Measurements from ENCODE around the gene USP9X.

The USP9X gene

DNA sequence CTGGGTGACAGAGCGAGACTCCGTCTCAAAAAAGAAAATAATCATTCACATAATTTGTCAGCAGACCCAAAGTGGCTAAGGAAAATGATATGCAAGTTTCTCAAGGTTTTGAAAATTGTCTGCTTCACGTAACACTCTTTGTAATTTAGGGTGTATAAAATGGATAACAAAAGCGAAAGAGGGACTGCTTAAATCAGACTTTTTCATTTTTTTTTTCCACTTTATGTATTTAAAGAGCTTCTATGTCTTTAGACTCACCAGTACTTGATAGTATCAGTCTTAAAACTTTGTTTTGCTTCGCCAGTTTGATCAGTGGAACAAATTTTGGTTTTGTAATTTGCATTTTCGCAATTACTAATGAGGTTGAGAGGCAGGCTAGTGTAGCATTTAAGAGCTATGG lies 34.6 kb downstream of the USP9X start:
- ChIA-PET CTCF (interaction anchor here (0.9 kb wide), 2 partner anchors 18 to 128 kb away, joined by 3 to 5 read pairs; no protein-coding TSS in a partner anchor), POLR2A (no interaction called here)
- Histone ChIP-seq H3K9me3 (ENCODE audit: control extremely low read depth in 1 of 5, control insufficient read depth in 4 of 5, insufficient read depth in 2 of 5, low read depth in 1 of 5, low read length in 4 of 5) (peaks cover 0 to 3% (median 0%) of the 10 kb centered on the region in 5 experiments), H3K27me3 (replicated peaks in 2 of 5; ENCODE audit: control insufficient read depth in 4 of 5, insufficient read depth in 5 of 5, low read length in 4 of 5) (peaks cover 0 to 6% (median 0%) of the 10 kb centered on the region in 5 experiments), H3K36me3 (ENCODE audit: control insufficient read depth in 4 of 4, insufficient read depth in 4 of 4, low read length in 3 of 4) (peaks cover 3 to 5% (median 4%) of the 10 kb centered on the region in 4 experiments), H3K4me1 (ENCODE audit: control extremely low read depth in 1 of 4, control insufficient read depth in 4 of 4, insufficient read depth in 4 of 4, low read length in 3 of 4) (peaks cover 0 to 7% (median 0%) of the 10 kb centered on the region in 4 experiments), H3K4me3 (ENCODE audit: control insufficient read depth in 1 of 7, extremely low read depth in 1 of 7, insufficient read depth in 4 of 7, low read depth in 2 of 7, low read length in 6 of 7) (no peak overlapping the region), H3K27ac (ENCODE audit: insufficient read depth in 1 of 2, low read depth in 1 of 2, low read length in 2 of 2, poor library complexity in 1 of 2, severe bottlenecking in 2 of 2) (no peak overlapping the region)
- no peak for DNase-seq
- 91% methylated on average over 3 of the region's 6 CpGs for WGBS (ENCODE audit: insufficient coverage)

DNA sequence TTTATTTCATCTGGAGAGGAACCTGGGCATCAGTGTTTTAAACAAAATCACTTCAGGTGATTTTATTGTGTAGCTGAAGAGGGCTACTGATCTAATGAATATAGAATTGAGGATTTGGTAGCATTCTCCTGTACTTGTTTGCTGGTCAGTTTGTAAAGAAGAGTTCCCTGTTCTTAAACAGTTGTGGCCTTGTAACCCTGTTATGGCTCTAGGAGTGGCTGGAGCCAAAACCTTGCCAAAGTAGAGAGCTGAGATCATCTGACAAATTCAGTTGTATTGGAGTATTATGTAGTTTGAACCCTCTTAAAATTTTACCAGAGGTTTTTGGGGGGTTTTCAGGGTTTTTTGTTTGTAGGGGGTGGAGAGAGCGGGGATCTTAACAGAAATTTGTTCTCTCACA lies 36.5 kb downstream of the USP9X start:
- Histone ChIP-seq H3K4me1 (ENCODE audit: control extremely low read depth in 1 of 4, control insufficient read depth in 4 of 4, insufficient read depth in 4 of 4, low read length in 3 of 4) (peaks cover 0 to 3% (median 1%) of the 10 kb centered on the region in 4 experiments), H3K9me3 (ENCODE audit: control extremely low read depth in 1 of 5, control insufficient read depth in 4 of 5, insufficient read depth in 2 of 5, low read depth in 1 of 5, low read length in 4 of 5) (peaks cover 0 to 3% (median 0%) of the 10 kb centered on the region in 5 experiments), H3K27ac (ENCODE audit: insufficient read depth in 1 of 2, low read depth in 1 of 2, low read length in 2 of 2, poor library complexity in 1 of 2, severe bottlenecking in 2 of 2) (no peak overlapping the region), H3K36me3 (ENCODE audit: control insufficient read depth in 4 of 4, insufficient read depth in 4 of 4, low read length in 3 of 4) (peaks cover 3 to 6% (median 5%) of the 10 kb centered on the region in 4 experiments), H3K27me3 (replicated peaks in 2 of 5; ENCODE audit: control insufficient read depth in 4 of 5, insufficient read depth in 5 of 5, low read length in 4 of 5) (peaks cover 0 to 6% (median 0%) of the 10 kb centered on the region in 5 experiments), H3K4me3 (ENCODE audit: control insufficient read depth in 1 of 7, extremely low read depth in 1 of 7, insufficient read depth in 4 of 7, low read depth in 2 of 7, low read length in 6 of 7) (no peak overlapping the region)
- POLR2A ChIA-PET: no interaction called here
- CTCF ChIA-PET: no interaction called here
- no peak for DNase-seq
- WGBS (ENCODE audit: insufficient coverage): 100% methylated on average over 1 of the region's 1 CpG

- peaks cover 0 to 7% (median 3%) of the 10 kb centered on the region in 4 experiments for H3K4me1 ChIP-seq (ENCODE audit: control extremely low read depth in 1 of 4, control insufficient read depth in 4 of 4, insufficient read depth in 4 of 4, low read length in 3 of 4)
- no peak for DNase-seq
- 95% methylated on average over 4 of the region's 7 CpGs for WGBS (ENCODE audit: insufficient coverage)
- H3K36me3 ChIP-seq (ENCODE audit: control insufficient read depth in 4 of 4, insufficient read depth in 4 of 4, low read length in 3 of 4): peaks cover 3 to 6% (median 5%) of the 10 kb centered on the region in 4 experiments
- CTCF ChIA-PET: no interaction called here
- no peak overlapping the region for H3K27ac ChIP-seq (ENCODE audit: insufficient read depth in 1 of 2, low read depth in 1 of 2, low read length in 2 of 2, poor library complexity in 1 of 2, severe bottlenecking in 2 of 2)
- POLR2A ChIA-PET: no interaction called here
- no peak overlapping the region for H3K4me3 ChIP-seq (ENCODE audit: control insufficient read depth in 1 of 7, extremely low read depth in 1 of 7, insufficient read depth in 4 of 7, low read depth in 2 of 7, low read length in 6 of 7)
- H3K27me3 ChIP-seq (replicated peaks in 2 of 5; ENCODE audit: control insufficient read depth in 4 of 5, insufficient read depth in 5 of 5, low read length in 4 of 5): peaks cover 0 to 8% (median 0%) of the 10 kb centered on the region in 5 experiments
- peaks cover 0 to 3% (median 0%) of the 10 kb centered on the region in 5 experiments for H3K9me3 ChIP-seq (ENCODE audit: control extremely low read depth in 1 of 5, control insufficient read depth in 4 of 5, insufficient read depth in 2 of 5, low read depth in 1 of 5, low read length in 4 of 5)
Observed at GRCh38 chrX:41122664-41123257, 37.5 kb downstream of the USP9X start.

DNA sequence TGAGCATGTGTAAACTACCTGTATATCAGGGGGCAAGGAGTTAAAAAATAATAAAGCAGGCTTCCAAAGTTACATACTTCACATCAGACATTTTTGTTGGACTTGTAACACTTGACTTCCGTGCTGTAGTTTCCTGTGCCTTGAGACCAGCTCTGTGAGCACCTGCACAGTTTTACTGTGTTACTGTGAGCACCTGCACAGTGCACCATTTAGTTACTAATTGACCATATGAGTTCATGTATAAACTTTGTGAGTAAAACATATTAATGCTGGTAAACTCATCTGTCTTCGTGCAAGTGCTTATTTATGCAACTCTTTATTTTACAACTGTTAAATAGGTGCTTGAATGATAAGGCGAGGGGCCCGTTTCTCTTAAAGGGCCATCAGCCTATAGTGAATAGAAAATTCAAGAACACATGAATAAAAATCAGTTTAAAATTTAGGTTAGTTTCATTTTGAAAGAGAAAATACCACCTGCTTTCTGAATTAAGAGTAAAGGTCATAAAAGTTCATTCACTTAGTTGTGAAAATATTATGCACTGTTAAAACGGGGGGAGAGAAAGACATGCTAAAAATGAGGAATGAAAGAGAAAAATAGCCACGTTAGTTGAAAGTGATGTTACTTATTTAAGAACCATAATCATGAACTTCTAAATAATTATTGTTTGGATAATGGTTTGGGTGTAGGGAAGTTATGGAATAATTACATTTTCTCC lies 42.4 kb downstream of the USP9X start:
- peaks cover 5 to 16% (median 10%) of the 10 kb centered on the region in 4 experiments for H3K36me3 ChIP-seq (ENCODE audit: control insufficient read depth in 4 of 4, insufficient read depth in 4 of 4, low read length in 3 of 4)
- 80% methylated on average over 1 of the region's 6 CpGs for WGBS (ENCODE audit: insufficient coverage)
- ChIA-PET CTCF (no interaction called here), POLR2A (no interaction called here)
- H3K9me3 ChIP-seq (ENCODE audit: control extremely low read depth in 1 of 5, control insufficient read depth in 4 of 5, insufficient read depth in 2 of 5, low read depth in 1 of 5, low read length in 4 of 5): peaks cover 0 to 3% (median 0%) of the 10 kb centered on the region in 5 experiments
- H3K27me3 ChIP-seq (replicated peaks in 2 of 5; ENCODE audit: control insufficient read depth in 4 of 5, insufficient read depth in 5 of 5, low read length in 4 of 5): peaks cover 0 to 7% (median 0%) of the 10 kb centered on the region in 5 experiments
- no peak overlapping the region for H3K4me3 ChIP-seq (ENCODE audit: control insufficient read depth in 1 of 7, extremely low read depth in 1 of 7, insufficient read depth in 4 of 7, low read depth in 2 of 7, low read length in 6 of 7)
- H3K4me1 ChIP-seq (ENCODE audit: control extremely low read depth in 1 of 4, control insufficient read depth in 4 of 4, insufficient read depth in 4 of 4, low read length in 3 of 4): peaks cover 0 to 8% (median 4%) of the 10 kb centered on the region in 4 experiments
- no peak for DNase-seq
- H3K27ac ChIP-seq (ENCODE audit: insufficient read depth in 1 of 2, low read depth in 1 of 2, low read length in 2 of 2, poor library complexity in 1 of 2, severe bottlenecking in 2 of 2): no peak overlapping the region

GRCh38 chrX:41128955-41129354 lies 43.7 kb downstream of the USP9X start:
- Histone ChIP-seq H3K4me3 (ENCODE audit: control insufficient read depth in 1 of 7, extremely low read depth in 1 of 7, insufficient read depth in 4 of 7, low read depth in 2 of 7, low read length in 6 of 7) (no peak overlapping the region), H3K4me1 (ENCODE audit: control extremely low read depth in 1 of 4, control insufficient read depth in 4 of 4, insufficient read depth in 4 of 4, low read length in 3 of 4) (peaks cover 0 to 8% (median 4%) of the 10 kb centered on the region in 4 experiments), H3K9me3 (ENCODE audit: control extremely low read depth in 1 of 5, control insufficient read depth in 4 of 5, insufficient read depth in 2 of 5, low read depth in 1 of 5, low read length in 4 of 5) (no peaks in the 10 kb centered on the region), H3K36me3 (ENCODE audit: control insufficient read depth in 4 of 4, insufficient read depth in 4 of 4, low read length in 3 of 4) (peaks cover 5 to 18% (median 9%) of the 10 kb centered on the region in 4 experiments), H3K27me3 (replicated peaks in 2 of 5; ENCODE audit: control insufficient read depth in 4 of 5, insufficient read depth in 5 of 5, low read length in 4 of 5) (peaks cover 0 to 6% (median 0%) of the 10 kb centered on the region in 5 experiments), H3K27ac (ENCODE audit: insufficient read depth in 1 of 2, low read depth in 1 of 2, low read length in 2 of 2, poor library complexity in 1 of 2, severe bottlenecking in 2 of 2) (no peak overlapping the region)
- DNase-seq: no peak
- 100% methylated on average over 1 of the region's 4 CpGs for WGBS (ENCODE audit: insufficient coverage)
- ChIA-PET CTCF (no interaction called here), POLR2A (no interaction called here)

DNA sequence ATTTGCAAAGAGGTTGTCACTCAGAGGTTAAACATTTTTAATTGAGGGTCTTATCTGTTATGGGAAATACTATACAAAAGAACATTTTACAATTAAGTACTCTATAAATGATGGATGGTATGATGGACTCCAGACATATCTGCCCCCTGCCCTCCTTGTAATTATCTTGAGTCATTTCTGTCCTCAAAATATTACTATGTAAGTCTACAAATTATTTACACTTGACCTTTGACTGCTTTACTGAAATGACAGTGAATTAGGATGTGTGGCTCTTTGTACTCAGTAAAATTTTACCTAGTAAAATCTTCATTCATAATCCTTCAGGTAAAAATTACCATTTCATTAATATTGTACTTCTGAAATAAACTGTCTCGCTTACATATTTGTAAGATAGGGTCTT lies 46.5 kb downstream of the USP9X start:
- Histone ChIP-seq H3K9me3 (ENCODE audit: control extremely low read depth in 1 of 5, control insufficient read depth in 4 of 5, insufficient read depth in 2 of 5, low read depth in 1 of 5, low read length in 4 of 5) (no peaks in the 10 kb centered on the region), H3K27ac (ENCODE audit: insufficient read depth in 1 of 2, low read depth in 1 of 2, low read length in 2 of 2, poor library complexity in 1 of 2, severe bottlenecking in 2 of 2) (no peak overlapping the region), H3K27me3 (replicated peaks in 2 of 5; ENCODE audit: control insufficient read depth in 4 of 5, insufficient read depth in 5 of 5, low read length in 4 of 5) (peaks cover 0 to 9% (median 0%) of the 10 kb centered on the region in 5 experiments), H3K36me3 (ENCODE audit: control insufficient read depth in 4 of 4, insufficient read depth in 4 of 4, low read length in 3 of 4) (peaks cover 4 to 25% (median 10%) of the 10 kb centered on the region in 4 experiments), H3K4me3 (ENCODE audit: control insufficient read depth in 1 of 7, extremely low read depth in 1 of 7, insufficient read depth in 4 of 7, low read depth in 2 of 7, low read length in 6 of 7) (no peak overlapping the region), H3K4me1 (ENCODE audit: control extremely low read depth in 1 of 4, control insufficient read depth in 4 of 4, insufficient read depth in 4 of 4, low read length in 3 of 4) (peaks cover 0 to 8% (median 2%) of the 10 kb centered on the region in 4 experiments)
- POLR2A ChIA-PET: no interaction called here
- CTCF ChIA-PET: no interaction called here
- no peak for DNase-seq
- 100% methylated on average over 1 of the region's 1 CpG for WGBS (ENCODE audit: insufficient coverage)

DNA sequence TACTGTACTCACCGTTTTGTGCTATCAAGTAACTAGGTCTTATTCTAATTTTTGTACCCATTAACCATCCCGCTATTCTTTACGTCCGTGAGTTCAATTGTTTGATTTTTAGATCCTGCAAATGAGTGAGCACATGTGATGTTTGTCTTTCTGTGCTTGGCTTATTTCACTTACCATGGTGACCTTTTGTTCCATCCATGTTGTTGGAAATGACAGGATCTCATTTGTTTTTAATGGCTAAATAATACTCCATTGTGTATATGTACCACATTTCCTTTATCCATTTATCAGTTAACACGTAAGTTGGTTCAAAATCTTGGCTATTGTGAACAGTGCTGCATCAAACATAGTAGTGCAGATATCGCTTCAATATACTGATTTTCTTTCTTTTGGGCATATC lies 48.3 kb downstream of the USP9X start:
- ChIA-PET CTCF (no interaction called here), POLR2A (no interaction called here)
- peaks cover 6 to 26% (median 12%) of the 10 kb centered on the region in 4 experiments for H3K36me3 ChIP-seq (ENCODE audit: control insufficient read depth in 4 of 4, insufficient read depth in 4 of 4, low read length in 3 of 4)
- H3K4me1 ChIP-seq (ENCODE audit: control extremely low read depth in 1 of 4, control insufficient read depth in 4 of 4, insufficient read depth in 4 of 4, low read length in 3 of 4): no peaks in the 10 kb centered on the region
- no peaks in the 10 kb centered on the region for H3K9me3 ChIP-seq (ENCODE audit: control extremely low read depth in 1 of 5, control insufficient read depth in 4 of 5, insufficient read depth in 2 of 5, low read depth in 1 of 5, low read length in 4 of 5)
- H3K27me3 ChIP-seq (replicated peaks in 2 of 5; ENCODE audit: control insufficient read depth in 4 of 5, insufficient read depth in 5 of 5, low read length in 4 of 5): peaks cover 0 to 7% (median 0%) of the 10 kb centered on the region in 5 experiments
- H3K27ac ChIP-seq (ENCODE audit: insufficient read depth in 1 of 2, low read depth in 1 of 2, low read length in 2 of 2, poor library complexity in 1 of 2, severe bottlenecking in 2 of 2): no peak overlapping the region
- WGBS (ENCODE audit: insufficient coverage): 100% methylated on average over 1 of the region's 6 CpGs
- no peak for DNase-seq
- H3K4me3 ChIP-seq (ENCODE audit: control insufficient read depth in 1 of 7, extremely low read depth in 1 of 7, insufficient read depth in 4 of 7, low read depth in 2 of 7, low read length in 6 of 7): no peak overlapping the region

Measured in common myeloid progenitor, CD34-positive (primary cell).